HG03135 (cell line): ENCODE data around the gene NCLN.

Experiments
- ATAC-seq: cut with Tn5 transposase; IDR thresholded peaks from one replicate; pipeline ENCODE4 v1.9.1; 2021; ENCODE audit warnings: mild to moderate bottlenecking, moderate library complexity; ENCODE audit not compliant: unreplicated experiment

NCLN gene, protein sequence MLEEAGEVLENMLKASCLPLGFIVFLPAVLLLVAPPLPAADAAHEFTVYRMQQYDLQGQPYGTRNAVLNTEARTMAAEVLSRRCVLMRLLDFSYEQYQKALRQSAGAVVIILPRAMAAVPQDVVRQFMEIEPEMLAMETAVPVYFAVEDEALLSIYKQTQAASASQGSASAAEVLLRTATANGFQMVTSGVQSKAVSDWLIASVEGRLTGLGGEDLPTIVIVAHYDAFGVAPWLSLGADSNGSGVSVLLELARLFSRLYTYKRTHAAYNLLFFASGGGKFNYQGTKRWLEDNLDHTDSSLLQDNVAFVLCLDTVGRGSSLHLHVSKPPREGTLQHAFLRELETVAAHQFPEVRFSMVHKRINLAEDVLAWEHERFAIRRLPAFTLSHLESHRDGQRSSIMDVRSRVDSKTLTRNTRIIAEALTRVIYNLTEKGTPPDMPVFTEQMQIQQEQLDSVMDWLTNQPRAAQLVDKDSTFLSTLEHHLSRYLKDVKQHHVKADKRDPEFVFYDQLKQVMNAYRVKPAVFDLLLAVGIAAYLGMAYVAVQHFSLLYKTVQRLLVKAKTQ

GRCh38 chr19:3185461-3186159 lies at the start of gene NCLN:
Gene NCLN (plus strand): TSS chr19:3185930. CDS start chr19:3186031, 101 bp downstream.
- peak; percentile 71 for ATAC-seq

DNA sequence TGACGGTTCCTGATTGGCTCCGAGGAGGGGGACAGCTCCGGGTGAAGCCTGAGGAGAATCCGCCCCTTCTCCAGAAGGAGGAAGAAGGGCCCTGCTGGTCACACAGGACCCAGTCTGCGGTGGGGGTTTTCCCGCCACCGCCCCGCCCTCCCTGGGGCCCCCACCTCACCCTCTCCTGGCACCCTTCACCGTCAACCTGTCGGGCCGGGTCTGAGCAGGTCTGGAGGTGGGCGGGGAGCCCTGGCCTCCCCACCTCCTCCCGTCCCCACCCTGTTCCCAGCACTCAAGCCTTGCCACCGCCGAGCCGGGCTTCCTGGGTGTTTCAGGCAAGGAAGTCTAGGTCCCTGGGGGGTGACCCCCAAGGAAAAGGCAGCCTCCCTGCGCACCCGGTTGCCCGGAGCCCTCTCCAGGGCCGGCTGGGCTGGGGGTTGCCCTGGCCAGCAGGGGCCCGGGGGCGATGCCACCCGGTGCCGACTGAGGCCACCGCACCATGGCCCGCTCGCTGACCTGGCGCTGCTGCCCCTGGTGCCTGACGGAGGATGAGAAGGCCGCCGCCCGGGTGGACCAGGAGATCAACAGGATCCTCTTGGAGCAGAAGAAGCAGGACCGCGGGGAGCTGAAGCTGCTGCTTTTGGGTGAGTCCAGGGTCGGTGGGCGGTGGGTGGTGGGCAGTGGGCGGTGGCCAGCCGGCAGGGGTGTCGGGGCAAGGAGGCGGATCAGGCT lies 49.6 kb upstream of the NCLN start, which contains the start of gene GNA15:
Gene GNA15 (plus strand): TSS at position 73 of the 723 bp plus-strand sequence. CDS start 418 bp downstream, at position 491.
- no peak for ATAC-seq

- no peak for ATAC-seq
Observed at GRCh38 chr19:3136684-3137055, 49.1 kb upstream of the NCLN start.

- ATAC-seq: no peak
Observed at GRCh38 chr19:3137119-3137518, 48.6 kb upstream of the NCLN start.

DNA sequence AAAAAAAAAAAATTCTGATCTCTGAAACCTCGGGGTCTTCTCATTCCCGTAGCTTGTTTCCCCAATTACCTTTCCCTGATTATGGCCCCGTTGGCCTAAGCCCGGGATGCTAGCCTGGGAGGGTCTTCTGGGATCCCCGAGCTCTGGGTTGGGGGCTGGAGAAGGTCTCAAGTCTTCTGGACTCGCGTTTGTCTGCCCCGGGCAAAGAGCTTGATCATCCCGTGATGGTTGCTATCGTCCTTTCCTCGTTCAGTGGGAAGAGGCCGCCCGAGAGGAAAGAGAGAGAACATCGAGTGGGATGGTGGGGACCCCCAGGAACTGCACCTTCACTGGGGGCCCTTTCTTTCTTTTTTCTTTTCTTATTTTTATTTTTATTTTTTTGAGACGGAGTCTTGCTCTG lies 47.5 kb upstream of the NCLN start:
- no peak for ATAC-seq

GRCh38 chr19:3140667-3141038 lies 45.1 kb upstream of the NCLN start:
- ATAC-seq: no peak

- no peak for ATAC-seq
Observed at GRCh38 chr19:3142292-3142670, 43.4 kb upstream of the NCLN start.

- no peak for ATAC-seq
Observed at GRCh38 chr19:3142781-3143337, 42.9 kb upstream of the NCLN start.

- ATAC-seq: no peak
Observed at GRCh38 chr19:3145909-3146676, 39.6 kb upstream of the NCLN start.

DNA sequence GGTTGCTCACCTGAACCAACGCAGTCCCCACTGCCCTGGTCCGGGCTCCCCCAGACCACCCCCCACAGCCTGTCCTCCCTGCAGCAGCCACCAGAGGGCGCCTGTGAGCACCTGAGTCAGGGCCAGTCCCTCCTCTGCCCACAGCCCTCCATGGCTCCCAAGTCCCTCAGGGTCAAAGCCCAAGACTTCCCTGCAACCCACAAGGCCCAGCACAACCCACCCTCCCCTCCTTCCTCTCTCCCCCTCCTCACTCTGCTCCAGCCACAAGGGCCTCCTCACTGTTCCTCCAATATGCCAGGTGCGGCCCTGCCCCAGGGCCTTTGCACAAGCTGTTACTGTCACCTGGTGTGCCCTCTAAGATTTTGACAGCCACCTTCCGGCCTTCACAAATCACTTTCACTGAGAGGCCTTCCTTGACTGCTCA lies 39.0 kb upstream of the NCLN start:
- no peak for ATAC-seq

DNA sequence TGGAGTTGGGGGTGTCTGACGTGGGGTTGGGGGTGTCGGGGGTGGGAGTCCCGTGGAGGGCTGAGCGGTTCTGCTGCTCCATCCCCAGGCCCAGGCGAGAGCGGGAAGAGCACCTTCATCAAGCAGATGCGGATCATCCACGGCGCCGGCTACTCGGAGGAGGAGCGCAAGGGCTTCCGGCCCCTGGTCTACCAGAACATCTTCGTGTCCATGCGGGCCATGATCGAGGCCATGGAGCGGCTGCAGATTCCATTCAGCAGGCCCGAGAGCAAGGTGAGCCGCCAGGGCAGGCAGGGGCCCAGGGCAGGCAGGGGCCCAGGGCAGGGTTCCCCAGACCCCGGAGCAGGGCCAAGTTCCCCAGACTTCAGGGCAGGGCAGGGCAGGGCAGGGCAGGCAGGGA lies 37.2 kb upstream of the NCLN start:
- no peak for ATAC-seq

- ATAC-seq: no peak
Observed at GRCh38 chr19:3149089-3149488, 36.6 kb upstream of the NCLN start.

GRCh38 chr19:3149526-3150505 lies 35.9 kb upstream of the NCLN start:
- no peak for ATAC-seq

- no peak for ATAC-seq
Observed at GRCh38 chr19:3150739-3151329, 34.9 kb upstream of the NCLN start.

DNA sequence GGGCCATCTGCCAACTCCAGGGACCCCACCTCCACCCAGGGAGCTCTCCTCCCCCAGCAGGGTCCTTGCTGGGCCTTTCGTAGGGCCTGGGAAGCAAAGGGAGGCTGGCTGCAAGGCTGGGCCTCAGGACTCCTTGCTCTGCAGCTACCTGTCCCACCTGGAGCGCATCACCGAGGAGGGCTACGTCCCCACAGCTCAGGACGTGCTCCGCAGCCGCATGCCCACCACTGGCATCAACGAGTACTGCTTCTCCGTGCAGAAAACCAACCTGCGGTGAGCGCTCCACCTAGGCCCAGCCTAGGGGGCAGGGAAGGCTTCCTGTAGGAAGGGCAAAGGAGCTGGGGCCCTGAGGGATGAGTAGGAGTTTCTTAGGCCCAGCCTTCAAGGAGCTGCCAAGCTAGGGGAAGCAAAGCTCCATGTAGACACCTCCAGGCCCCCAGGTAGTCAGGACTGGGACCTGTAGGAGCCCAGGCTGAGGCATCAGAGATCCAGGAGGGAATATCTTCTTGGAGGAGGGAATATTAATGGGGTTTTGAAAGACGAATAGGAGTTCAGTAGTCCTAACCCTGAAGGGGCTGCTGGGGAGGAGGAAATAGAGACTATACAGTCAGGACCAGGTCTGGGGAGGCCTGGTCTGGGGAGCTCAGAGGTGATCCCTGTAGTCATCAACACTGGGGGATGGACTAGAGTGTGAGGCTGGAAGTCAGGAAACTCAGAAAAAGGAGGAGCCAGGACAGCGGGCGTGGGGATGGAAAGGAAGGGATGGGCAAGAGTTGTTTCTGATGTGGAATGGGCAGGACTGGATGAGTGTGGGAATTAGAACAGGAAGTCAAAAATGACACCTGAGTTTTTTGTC lies 33.9 kb upstream of the NCLN start:
- ATAC-seq: no peak

- no peak for ATAC-seq
Observed at GRCh38 chr19:3152419-3152780, 33.3 kb upstream of the NCLN start.

GRCh38 chr19:3153286-3154230 lies 32.2 kb upstream of the NCLN start:
- ATAC-seq: no peak
